Mucosa of stomach (tissue), 1 donor: ENCODE measurements around the gene TEC.

Experiments used
- H3K27me3 ChIP-seq: one replicate; pipeline ENCODE4 v1.7.0; 2013; ENCODE audit warnings: mild to moderate bottlenecking, low read length; ENCODE audit not compliant: control insufficient read depth, insufficient read depth
- H3K36me3 ChIP-seq: one replicate; pipeline ENCODE4 v1.7.0; 2013; ENCODE audit warnings: low read length; ENCODE audit not compliant: control insufficient read depth, insufficient read depth
- H3K4me1 ChIP-seq: one replicate; pipeline ENCODE4 v1.7.0; 2013; ENCODE audit warnings: mild to moderate bottlenecking, low read length; ENCODE audit not compliant: control insufficient read depth, insufficient read depth
- H3K4me3 ChIP-seq: one replicate; pipeline ENCODE4 v1.7.0; 2013; ENCODE audit warnings: low read length
- H3K9ac ChIP-seq: one replicate; pipeline ENCODE4 v1.7.0; 2013; ENCODE audit warnings: mild to moderate bottlenecking, low read length, moderate library complexity
- H3K9me3 ChIP-seq: one replicate; pipeline ENCODE4 v1.7.0; 2013; ENCODE audit warnings: mild to moderate bottlenecking, low read length, moderate library complexity; ENCODE audit not compliant: control insufficient read depth
- donor health status: Pancreatic carcinoma.

TEC gene

DNA sequence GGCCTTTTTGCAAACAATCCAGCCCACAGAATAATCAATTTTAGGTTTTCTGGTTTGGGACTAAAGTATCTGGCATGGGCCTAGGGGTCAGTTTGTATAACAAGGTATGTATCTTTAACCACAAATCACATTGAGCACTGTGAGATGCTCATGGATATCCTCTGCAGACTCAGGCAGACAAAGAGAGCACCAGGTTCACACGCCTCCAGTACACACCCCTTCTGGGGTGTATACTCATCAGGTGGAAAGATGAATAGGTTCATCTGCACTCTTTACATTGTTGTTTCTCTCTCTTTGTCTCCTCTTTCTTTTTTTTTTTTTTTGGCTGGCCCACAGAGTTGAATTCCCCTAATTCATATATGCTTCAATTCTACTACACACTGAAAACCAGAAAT is 21.1 kb downstream of the TEC start:
- no peaks in the 10 kb centered on the region for H3K9me3 ChIP-seq
- no peak overlapping the region for H3K4me3 ChIP-seq
- H3K4me1 ChIP-seq = no peaks in the 10 kb centered on the region
- no peaks in the 10 kb centered on the region for H3K36me3 ChIP-seq
- H3K9ac ChIP-seq = no peak overlapping the region
- H3K27me3 ChIP-seq = no peaks in the 10 kb centered on the region

DNA sequence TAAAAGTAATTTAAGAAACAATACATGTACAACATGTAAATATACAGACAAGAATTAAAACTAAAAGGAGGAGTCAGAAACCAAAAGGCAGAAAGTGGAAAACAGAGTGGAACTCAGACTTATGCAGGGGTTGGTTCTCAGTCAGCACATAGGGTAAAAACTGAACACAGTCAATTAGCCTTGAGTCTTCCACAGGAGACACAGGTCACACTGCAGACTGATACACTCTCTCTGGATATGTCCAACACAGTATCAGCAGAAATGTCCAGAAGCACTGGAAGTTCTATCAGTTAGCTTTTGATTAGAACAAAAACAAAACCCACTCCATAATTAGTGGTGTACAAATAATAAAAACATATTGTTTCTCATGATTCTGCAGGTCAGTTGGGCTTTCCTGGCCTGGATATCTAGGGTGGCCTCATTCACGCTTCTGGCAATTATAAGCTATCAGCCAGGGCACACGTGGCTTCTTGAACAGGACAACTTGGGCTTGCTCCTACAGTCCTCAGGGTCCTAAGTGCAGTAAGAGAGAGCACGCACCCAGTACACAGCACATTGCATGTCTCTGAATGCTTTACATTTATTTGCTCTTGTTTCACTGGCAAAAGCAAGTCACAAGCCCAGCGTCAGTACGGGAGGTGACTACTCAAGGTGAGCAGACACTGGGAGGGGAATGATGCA is 21.6 kb downstream of the TEC start:
- no peaks in the 10 kb centered on the region for H3K4me1 ChIP-seq
- H3K9ac ChIP-seq = no peak overlapping the region
- H3K36me3 ChIP-seq = no peaks in the 10 kb centered on the region
- no peaks in the 10 kb centered on the region for H3K9me3 ChIP-seq
- no peaks in the 10 kb centered on the region for H3K27me3 ChIP-seq
- H3K4me3 ChIP-seq = no peak overlapping the region

DNA sequence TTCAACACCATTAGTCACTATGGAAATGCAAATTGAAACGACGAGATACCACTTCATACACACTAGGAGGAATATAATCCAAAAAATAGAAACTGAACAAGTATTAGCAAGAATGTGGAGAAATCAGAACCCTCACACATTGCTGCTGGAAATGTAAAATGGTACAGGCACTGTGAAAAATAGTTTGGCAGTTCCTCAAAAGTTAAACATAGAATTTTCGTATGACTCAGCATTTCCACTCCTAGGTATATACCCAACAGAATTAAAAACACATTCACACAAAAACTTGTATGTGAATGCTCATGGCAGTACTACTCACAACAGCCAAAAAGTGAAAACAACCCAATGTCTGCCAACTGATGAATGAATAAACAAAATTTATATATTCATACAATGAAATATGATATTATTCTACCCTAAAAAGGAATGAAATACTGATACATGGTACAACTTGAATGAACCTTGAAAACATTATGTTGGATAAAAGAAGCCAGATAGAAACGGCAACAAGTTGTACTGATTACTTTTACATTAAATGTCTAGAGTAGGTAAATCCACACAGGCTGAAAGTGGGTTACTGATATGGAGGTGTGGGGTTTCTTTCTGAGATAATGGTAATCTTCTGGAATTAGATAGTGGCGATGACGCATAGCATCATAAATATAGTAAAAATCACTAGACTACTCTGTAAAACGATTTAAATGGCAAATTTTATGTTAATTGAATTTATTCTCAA is 22.3 kb downstream of the TEC start:
- Histone ChIP-seq H3K9me3 (no peaks in the 10 kb centered on the region), H3K27me3 (no peaks in the 10 kb centered on the region), H3K36me3 (no peaks in the 10 kb centered on the region), H3K4me3 (no peak overlapping the region), H3K4me1 (no peaks in the 10 kb centered on the region), H3K9ac (no peak overlapping the region)

DNA sequence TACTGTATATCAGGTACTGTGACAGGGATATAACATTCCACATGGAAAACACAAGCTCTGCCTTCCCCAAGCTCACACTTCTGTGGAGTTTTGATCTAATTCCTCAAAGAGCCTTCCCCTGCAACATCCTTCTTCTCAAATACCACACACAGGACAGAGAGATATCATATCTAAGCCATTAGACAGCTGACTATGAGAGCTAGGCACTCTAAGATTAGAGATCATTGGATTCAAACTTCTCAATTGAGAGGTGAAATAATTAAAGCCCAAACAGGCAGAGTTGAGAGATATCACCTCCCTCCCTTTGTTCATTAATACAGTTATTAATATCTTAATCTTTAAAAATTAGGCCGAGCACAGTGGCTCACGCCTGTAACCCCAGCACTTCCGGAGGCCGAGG is 25.0 kb downstream of the TEC start:
- Histone ChIP-seq H3K4me1 (no peaks in the 10 kb centered on the region), H3K9me3 (no peaks in the 10 kb centered on the region), H3K4me3 (no peak overlapping the region), H3K36me3 (no peaks in the 10 kb centered on the region), H3K27me3 (no peaks in the 10 kb centered on the region), H3K9ac (no peak overlapping the region)

DNA sequence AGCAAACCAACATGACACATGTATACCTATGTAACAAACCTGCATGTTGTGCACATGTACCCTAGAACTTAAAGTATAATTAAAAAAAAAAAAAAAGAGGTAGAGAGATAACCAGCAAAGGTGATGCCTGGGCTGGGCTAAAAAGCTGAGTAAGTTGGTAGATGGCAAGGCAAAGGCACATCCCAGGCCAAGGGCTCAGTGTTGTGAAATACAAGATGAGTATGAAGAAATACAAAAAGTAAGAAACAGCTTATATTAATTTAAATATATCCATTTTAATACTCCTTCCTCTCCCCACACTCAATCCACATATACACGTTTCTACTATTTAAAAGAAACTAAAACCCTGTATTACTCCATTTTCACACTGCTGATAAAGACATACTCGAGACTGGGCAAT is 25.8 kb downstream of the TEC start:
- Histone ChIP-seq H3K4me1 (no peaks in the 10 kb centered on the region), H3K9me3 (no peaks in the 10 kb centered on the region), H3K9ac (no peak overlapping the region), H3K36me3 (no peaks in the 10 kb centered on the region), H3K27me3 (no peaks in the 10 kb centered on the region), H3K4me3 (no peak overlapping the region)

DNA sequence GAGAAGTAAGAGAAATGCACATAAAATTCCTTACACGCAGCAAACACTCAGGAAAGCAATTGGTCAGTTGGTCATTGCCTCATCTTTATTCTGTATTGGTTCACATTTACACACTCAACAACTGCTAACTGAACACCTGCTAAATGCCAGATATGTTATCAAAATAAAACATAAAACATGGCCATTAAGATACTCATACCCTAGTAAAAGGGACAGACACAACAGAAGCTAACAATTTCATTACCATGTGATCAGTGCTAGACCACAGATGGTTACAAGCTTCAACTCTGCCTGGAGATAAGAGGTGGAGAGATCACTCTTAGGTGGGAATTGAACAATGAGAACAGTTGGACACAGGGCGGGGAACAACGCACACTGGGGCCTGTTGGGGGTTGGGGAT is 26.2 kb downstream of the TEC start:
- Histone ChIP-seq H3K4me1 (no peaks in the 10 kb centered on the region), H3K9ac (no peak overlapping the region), H3K9me3 (no peaks in the 10 kb centered on the region), H3K27me3 (no peaks in the 10 kb centered on the region), H3K4me3 (no peak overlapping the region), H3K36me3 (no peaks in the 10 kb centered on the region)

DNA sequence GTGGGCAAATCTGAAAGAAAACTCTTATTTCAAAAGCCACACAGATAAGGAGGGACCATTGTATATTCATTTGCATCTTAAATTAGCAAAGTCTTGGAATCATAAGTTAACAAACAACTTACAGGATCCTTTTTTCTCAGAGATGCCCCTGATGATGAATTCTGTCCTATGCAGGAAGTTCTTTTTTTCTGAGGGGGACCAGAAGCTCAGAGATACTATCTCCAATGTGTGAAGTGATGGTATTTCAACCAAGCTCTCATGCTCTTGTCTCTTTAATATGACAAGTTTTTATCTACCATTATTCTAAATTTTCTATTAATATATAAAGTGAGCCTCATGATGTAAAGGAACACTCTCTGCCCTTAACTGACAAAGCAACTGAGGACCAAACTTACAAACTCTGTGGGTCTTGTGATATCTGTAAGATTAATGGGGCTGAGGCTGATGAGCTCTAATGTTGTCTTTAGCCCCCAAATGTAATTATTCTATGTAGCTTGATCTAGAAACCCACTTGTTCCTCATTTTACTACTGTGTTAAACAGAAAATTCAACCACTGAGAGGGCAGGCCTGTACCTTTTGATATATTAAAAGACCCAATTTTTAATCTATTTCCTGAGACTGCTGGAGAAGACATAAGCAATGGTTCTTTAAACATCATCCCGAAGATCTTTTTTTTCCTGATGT is 27.0 kb downstream of the TEC start:
- H3K9ac ChIP-seq = no peak overlapping the region
- H3K27me3 ChIP-seq = no peaks in the 10 kb centered on the region
- H3K4me1 ChIP-seq = no peaks in the 10 kb centered on the region
- H3K36me3 ChIP-seq = no peaks in the 10 kb centered on the region
- H3K9me3 ChIP-seq = no peaks in the 10 kb centered on the region
- no peak overlapping the region for H3K4me3 ChIP-seq

DNA sequence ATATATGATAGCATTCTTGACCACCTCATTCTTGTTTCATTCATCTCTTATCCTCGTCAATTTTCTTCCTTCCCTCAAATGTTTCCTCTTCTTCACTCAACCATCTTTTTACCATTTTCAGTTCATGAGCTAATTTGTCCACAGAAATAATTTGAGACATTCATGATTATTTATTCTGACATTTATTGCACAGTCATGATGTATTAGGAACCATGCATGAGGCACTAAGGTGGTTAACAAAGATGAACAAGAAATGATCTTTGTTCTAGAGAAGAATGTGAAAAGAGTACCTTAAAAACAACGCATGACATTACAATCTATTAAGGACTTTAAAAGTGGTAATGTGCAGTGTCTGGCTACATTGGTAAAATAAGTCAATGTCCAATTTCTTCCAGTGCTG is 27.9 kb downstream of the TEC start:
- no peak overlapping the region for H3K4me3 ChIP-seq
- no peaks in the 10 kb centered on the region for H3K9me3 ChIP-seq
- no peaks in the 10 kb centered on the region for H3K36me3 ChIP-seq

DNA sequence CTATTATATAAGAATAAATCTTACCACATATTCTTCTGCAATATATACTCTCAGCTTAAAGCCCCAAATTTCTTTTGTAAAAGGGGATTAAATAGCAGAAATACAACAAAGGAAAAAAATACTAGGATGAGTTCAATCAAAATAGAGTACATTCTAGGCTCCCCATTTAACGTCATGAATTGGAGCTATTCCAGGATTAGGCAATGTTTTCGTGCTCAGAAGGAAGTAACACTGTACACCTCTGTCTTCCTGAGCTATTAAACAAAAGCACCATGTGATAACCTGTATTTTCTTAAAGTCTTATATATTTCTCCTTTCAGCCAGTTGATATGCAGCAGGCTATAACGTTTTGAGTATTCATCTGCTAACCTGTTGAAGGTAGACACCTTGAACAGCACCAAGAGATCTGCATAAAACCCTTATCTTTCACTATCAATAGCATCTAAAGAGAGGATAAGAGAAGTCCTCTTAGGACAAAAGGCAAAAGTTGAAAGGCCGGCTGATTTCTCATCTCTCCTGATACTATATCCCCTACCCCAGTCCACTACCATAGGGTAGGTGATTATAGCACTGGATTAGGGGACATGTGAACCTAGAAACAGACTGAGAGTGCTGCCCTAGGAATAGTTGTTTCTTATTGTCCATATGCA is 31.5 kb downstream of the TEC start:
- no peak overlapping the region for H3K4me3 ChIP-seq
- no peak overlapping the region for H3K9ac ChIP-seq
- H3K4me1 ChIP-seq = no peaks in the 10 kb centered on the region
- H3K27me3 ChIP-seq = no peaks in the 10 kb centered on the region
- no peaks in the 10 kb centered on the region for H3K9me3 ChIP-seq
- H3K36me3 ChIP-seq = no peaks in the 10 kb centered on the region

More for the DNA sequence above, 27.9 kb downstream of the TEC start:
- Histone ChIP-seq H3K9ac (no peak overlapping the region), H3K27me3 (no peaks in the 10 kb centered on the region), H3K4me1 (no peaks in the 10 kb centered on the region)

DNA sequence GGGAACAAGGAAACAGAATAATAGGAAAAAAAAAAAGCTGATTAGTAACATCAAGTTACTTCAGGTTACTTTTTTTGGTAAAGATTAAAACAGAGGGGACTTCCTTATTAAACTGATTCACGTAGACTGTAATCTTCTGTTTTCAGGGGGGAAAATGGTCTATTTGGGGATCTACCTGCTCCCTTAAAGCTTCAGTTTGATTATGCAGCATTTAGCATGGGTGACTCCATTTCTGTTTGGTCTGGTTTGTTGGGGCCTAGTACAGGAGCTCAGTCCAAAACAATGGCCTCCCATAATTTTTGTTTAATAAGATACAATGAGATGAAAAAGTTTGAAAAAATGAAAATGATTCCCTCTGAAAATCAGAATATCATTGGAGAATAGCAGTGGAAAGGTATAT is 34.6 kb downstream of the TEC start:
- H3K4me1 ChIP-seq = no peaks in the 10 kb centered on the region
- H3K4me3 ChIP-seq = no peak overlapping the region
- no peaks in the 10 kb centered on the region for H3K27me3 ChIP-seq
- no peaks in the 10 kb centered on the region for H3K9me3 ChIP-seq
- H3K36me3 ChIP-seq = no peaks in the 10 kb centered on the region
- no peak overlapping the region for H3K9ac ChIP-seq

DNA sequence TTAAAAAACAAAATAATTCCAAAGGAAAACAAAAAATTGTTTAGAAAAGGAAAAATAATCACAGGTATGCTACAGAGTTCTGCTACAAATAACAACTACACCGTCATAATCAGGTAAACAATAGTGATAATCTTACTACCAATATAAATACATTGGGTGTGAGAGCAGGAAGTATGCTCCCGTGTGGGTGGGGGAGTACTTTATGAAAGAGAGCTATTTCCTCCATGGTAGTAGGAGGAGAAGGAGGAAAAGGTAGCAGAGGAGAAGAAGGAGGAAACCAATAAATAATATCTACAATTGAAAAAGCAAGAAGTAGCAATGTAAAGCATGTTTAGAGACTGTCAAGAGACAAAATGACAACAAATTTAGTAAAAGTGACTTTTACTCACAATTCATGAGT is 35.1 kb downstream of the TEC start:
- no peak overlapping the region for H3K4me3 ChIP-seq
- H3K36me3 ChIP-seq = no peaks in the 10 kb centered on the region
- no peaks in the 10 kb centered on the region for H3K4me1 ChIP-seq
- H3K9ac ChIP-seq = no peak overlapping the region
- H3K9me3 ChIP-seq = no peaks in the 10 kb centered on the region
- no peaks in the 10 kb centered on the region for H3K27me3 ChIP-seq

DNA sequence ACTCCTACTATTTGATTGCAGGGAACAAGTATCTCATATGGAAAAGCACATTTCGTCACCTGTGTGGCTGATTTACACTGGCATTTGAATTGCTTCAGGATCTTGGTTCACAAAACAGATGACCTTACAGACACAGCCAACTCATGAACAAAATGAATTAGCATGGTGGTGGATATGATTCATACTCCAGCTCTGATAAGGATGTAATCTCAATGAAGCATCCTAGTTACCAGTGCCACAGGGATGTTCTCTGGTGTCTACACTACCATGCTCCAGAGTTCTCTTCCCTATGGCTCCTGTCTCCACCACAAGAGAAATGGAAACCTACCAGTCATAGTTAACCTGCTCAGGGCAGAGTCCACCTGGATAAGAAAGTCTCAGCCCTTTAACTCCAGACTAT is 40.7 kb downstream of the TEC start:
- no peaks in the 10 kb centered on the region for H3K27me3 ChIP-seq
- no peak overlapping the region for H3K4me3 ChIP-seq
- no peaks in the 10 kb centered on the region for H3K9me3 ChIP-seq
- H3K36me3 ChIP-seq = no peaks in the 10 kb centered on the region
- no peak overlapping the region for H3K9ac ChIP-seq
- peaks cover 4% of the 10 kb centered on the region for H3K4me1 ChIP-seq
